ENCODE data around the gene TBC1D2B.

DNA sequence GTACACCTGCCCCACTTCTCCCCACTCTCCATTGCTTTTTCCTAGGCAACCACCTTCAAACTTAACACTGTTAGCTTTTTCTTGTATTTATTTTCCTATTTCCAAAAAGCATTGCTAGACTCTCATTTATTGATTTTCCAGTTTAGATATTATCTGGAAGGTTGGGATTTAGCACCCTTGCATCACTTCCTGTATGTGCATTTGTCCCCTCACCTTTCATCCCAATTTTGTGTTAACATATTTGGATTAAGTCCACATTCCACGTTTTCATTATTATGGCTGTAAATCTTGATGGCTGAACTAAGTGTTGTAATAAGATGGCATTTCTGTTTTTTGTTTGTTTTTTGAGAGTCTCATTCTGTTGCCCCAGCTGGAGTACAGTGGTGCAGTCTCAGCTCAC lies 109.7 kb downstream of the TBC1D2B start:
- no peak for TF ChIP-seq POLR2A (IDR thresholded peaks at IDR 0.05)
- TF ChIP-seq, protein P1, sequence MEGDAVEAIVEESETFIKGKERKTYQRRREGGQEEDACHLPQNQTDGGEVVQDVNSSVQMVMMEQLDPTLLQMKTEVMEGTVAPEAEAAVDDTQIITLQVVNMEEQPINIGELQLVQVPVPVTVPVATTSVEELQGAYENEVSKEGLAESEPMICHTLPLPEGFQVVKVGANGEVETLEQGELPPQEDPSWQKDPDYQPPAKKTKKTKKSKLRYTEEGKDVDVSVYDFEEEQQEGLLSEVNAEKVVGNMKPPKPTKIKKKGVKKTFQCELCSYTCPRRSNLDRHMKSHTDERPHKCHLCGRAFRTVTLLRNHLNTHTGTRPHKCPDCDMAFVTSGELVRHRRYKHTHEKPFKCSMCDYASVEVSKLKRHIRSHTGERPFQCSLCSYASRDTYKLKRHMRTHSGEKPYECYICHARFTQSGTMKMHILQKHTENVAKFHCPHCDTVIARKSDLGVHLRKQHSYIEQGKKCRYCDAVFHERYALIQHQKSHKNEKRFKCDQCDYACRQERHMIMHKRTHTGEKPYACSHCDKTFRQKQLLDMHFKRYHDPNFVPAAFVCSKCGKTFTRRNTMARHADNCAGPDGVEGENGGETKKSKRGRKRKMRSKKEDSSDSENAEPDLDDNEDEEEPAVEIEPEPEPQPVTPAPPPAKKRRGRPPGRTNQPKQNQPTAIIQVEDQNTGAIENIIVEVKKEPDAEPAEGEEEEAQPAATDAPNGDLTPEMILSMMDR (IDR thresholded peaks at IDR 0.05): no peak
